GM12864 (cell line): ENCODE measurements around the gene OSBPL5.

Source experiments
- DNase-seq: peaks from one replicate; pipeline ENCODE4 v3.0.0-alpha.2; 2011; ENCODE audit warnings: low read depth
- H3K4me3 ChIP-seq: 2 replicates; pipeline ENCODE4 v1.5.1; 2011; ENCODE audit warnings: mild to moderate bottlenecking, low read depth, low read length, control low read depth
- TF ChIP-seq, protein P1 (sequence below): IDR thresholded peaks from 2 replicates; pipeline ENCODE4 v1.5.1; 2011; ENCODE audit warnings: low read depth, mild to moderate bottlenecking, moderate library complexity, low read length, control low read depth, inconsistent platforms; ENCODE audit errors: missing control alignments

OSBPL5 gene

DNA sequence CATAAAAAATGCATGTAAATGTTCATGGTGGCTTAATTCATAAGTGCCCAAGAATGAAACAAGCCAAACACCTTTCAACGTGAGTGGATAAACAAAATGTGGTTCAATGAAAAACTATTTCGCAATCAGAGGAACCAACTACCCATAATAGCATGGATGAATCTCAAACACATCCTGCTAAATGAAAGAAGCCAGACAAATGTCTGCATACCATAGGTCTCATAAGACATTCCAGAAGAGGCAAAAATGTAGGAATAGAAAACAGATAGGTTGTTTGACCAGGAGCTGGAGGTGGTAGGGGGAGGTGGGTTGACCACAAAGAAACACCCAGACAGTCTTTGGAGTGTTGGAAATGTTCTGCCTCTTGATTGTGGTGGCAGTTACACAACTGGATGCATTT lies 13.2 kb upstream of the OSBPL5 start:
- H3K4me3 ChIP-seq, result no peak overlapping the region
- DNase-seq, result no peak
- TF ChIP-seq, protein P1, sequence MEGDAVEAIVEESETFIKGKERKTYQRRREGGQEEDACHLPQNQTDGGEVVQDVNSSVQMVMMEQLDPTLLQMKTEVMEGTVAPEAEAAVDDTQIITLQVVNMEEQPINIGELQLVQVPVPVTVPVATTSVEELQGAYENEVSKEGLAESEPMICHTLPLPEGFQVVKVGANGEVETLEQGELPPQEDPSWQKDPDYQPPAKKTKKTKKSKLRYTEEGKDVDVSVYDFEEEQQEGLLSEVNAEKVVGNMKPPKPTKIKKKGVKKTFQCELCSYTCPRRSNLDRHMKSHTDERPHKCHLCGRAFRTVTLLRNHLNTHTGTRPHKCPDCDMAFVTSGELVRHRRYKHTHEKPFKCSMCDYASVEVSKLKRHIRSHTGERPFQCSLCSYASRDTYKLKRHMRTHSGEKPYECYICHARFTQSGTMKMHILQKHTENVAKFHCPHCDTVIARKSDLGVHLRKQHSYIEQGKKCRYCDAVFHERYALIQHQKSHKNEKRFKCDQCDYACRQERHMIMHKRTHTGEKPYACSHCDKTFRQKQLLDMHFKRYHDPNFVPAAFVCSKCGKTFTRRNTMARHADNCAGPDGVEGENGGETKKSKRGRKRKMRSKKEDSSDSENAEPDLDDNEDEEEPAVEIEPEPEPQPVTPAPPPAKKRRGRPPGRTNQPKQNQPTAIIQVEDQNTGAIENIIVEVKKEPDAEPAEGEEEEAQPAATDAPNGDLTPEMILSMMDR, result no peak

DNA sequence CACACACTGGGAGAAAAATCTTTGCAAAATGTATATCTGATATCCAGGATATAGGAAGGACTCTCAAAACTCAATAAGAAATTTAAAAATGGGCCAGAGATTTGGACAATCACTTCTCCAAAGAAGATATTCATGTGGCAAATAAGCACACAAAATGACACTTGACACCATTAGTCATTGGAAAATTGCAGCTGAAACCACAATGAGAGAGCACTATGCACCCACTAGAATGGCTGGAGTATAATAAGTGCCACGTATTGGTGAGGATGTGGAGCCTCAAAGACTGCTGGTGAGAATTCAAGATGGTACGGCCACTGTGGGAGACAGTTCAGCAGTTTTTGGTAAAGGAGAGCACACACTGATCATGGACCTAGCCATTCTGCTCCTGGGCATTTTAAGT lies 12.8 kb upstream of the OSBPL5 start:
- TF ChIP-seq, protein P1, result no peak
- H3K4me3 ChIP-seq, result no peak overlapping the region
- no peak for DNase-seq

GRCh38 chr11:3176487-3176886 lies 11.4 kb upstream of the OSBPL5 start:
- DNase-seq, result no peak
- TF ChIP-seq, protein P1, result no peak
- no peak overlapping the region for H3K4me3 ChIP-seq

DNA sequence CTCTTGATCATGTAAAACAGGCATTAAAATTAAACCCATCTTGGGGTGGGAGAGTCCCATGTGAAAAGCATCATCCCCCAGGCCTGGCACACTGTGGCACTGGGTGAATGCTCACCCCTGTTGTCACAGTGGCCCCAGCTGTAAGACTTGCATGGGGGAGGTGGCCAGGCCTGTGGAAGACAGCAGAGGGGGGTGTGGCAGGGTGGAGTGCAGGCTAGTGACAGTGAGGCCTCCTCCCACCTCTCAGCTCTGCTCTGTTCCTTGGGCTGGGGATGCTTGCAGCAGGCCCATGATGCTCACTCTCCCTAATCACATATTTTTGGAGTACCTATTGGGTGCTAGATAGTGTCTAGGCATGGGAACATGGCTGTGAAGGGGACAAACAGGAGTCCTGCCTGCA lies 10.1 kb upstream of the OSBPL5 start:
- no peak overlapping the region for H3K4me3 ChIP-seq
- no peak for DNase-seq
- TF ChIP-seq, protein P1, result no peak

DNA sequence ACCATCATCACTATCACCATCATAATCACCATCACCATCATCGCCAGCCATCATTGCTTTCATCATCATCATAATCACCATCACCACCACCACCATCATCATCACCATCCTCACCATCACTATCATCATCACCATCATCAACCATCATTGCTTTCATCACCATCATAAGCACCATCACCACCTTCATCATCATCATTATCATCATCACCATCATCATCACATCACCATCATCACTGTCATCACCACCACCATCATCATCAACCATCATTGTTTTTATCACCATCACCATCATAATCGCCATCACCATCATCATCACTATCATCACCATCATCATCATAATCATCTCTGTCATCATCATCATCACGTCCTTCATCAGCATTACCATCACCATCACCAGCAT lies 9.3 kb upstream of the OSBPL5 start:
- H3K4me3 ChIP-seq, result no peak overlapping the region
- DNase-seq, result no peak
- TF ChIP-seq, protein P1, result no peak

DNA sequence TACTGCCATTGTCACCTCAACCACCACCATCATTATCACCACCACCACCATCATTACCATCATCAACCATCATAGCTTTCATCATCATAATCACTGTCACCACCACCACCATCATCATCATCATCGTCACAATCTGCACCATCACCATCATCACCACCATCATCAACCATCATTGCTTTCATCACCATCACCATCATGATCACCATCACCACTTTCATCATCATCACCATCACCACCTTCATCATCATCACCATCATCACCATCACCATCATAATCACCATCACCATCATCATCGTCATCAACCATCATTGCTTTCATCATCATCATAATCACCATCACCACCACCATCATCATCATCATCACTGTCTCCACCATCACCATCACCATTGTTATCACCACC lies 8.7 kb upstream of the OSBPL5 start:
- no peak overlapping the region for H3K4me3 ChIP-seq
- TF ChIP-seq, protein P1, result no peak
- DNase-seq, result no peak

GRCh38 chr11:3171931-3172560 lies 6.9 kb upstream of the OSBPL5 start:
- no peak for DNase-seq
- TF ChIP-seq, protein P1, result no peak
- H3K4me3 ChIP-seq, result no peak overlapping the region
